NCI-H2196 treated with DMSO at 0.1 percent for 48 hours (cell line): ENCODE data around the gene WNT5A.

ENCODE experiments used
- DNase-seq: peaks from one replicate; lab custom pipeline; 2025; ENCODE audit not compliant: unreplicated experiment; lab: John Stamatoyannopoulos, UW

Gene WNT5A

DNA sequence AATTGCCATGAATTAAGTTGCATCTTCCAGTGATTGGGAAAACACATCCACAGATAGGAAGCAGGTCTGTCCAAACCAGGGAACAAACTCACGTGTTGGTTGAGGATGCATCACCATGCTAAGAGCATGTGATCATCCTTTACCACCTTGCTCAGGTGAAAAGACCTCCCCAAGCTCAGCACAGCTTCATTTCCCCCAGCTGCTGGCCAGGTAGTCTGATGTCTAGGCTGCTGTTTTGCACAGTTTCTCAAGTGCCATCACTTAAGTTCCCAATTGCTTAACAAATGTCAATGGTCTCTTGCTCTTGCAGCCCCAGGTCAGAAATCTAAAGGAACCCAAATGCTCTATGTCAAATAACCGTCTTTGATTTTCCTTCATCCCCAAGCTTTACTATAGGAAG is 34.2 kb downstream of the WNT5A start:
- no peak for DNase-seq

DNA sequence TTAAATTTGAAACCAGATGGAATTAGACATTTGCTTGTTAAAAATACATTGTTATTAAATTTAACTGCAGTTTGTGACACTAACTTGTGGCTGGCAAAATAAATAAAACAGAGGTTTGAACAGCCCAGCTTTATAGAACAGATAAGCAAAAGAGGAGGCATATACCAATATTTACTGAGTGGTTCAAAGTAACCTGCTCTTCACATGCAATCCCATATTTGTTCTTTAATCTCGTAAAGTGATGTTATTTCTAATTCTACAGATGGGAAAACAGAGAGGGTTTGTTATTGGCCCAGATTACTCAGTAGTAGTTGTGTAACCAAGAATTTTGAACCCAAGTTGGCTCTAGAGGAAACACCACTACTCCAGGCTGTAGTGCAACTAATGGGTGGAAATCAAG is 37.6 kb downstream of the WNT5A start:
- no peak for DNase-seq

- DNase-seq, result no peak
Observed at GRCh38 chr3:55446850-55447249, 40.3 kb downstream of the WNT5A start.

- no peak for DNase-seq
Observed at GRCh38 chr3:55445551-55445950, 41.6 kb downstream of the WNT5A start.

- no peak for DNase-seq
Observed at GRCh38 chr3:55443346-55443745, 43.8 kb downstream of the WNT5A start.

DNA sequence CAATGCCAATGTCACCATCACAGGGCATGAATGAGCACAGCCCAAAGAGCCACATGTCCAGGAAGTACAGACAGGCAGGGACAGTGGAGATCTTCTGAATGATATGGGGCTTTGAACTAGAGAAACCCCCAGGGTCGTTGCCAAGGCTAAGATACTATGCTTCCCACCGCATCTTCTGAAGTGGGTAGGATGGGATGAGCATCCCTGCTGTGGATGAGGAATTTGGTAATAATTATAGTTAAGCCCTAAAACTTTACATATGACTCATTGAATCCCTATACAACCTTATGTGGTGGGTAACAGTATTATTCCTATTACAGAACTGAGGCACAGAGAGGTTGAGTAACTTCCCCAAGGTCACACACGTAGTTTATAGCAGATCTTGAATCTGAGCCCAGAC is 44.2 kb downstream of the WNT5A start:
- no peak for DNase-seq

GRCh38 chr3:55441499-55441898 is 45.6 kb downstream of the WNT5A start:
- no peak for DNase-seq

GRCh38 chr3:55440104-55440708 is 46.9 kb downstream of the WNT5A start:
- no peak for DNase-seq

DNA sequence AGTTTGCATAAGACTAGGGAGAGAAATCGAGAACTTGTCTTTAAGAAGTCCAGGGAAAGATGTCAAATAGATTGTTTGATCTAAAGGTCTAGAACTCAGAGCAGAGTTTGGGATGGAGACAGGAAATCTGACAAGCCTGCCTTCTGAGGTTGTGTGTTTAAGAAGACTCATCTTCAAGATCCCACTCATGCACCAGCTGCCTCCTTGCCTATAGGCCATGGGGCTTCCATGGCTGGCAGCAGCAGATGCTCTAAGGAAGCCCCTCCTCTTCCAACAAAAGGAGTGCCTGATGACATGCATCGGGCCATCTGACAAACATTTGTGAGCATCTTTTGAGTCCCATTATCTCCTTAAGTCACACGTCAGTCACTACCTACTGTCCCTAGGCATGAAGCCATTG is 47.4 kb downstream of the WNT5A start:
- DNase-seq, result no peak

- DNase-seq, result no peak
Observed at GRCh38 chr3:55436644-55437043, 50.5 kb downstream of the WNT5A start.

- no peak for DNase-seq
Observed at GRCh38 chr3:55435491-55435890, 51.6 kb downstream of the WNT5A start.

GRCh38 chr3:55434789-55435188 is 52.3 kb downstream of the WNT5A start:
- DNase-seq, result no peak

DNA sequence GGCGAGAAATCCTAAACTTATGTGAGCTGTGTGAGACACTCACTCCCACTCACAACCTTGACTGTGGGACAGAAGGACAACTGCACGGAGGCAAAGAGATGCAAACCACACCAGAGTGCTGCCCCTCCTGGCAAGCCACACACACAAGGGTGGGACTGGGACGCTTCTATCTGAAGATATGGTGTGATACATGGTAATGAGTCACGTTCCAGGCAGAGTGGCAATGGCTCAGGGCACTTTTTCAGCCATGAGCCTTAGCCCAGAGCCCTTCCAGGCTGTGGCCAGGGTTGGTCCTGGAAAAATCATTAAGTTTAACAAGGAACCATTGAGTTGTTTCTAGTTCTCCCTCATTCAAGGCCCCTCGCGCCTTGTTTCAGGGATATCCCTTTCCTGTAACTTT is 56.1 kb downstream of the WNT5A start:
- DNase-seq, result no peak

GRCh38 chr3:55427739-55428138 is 59.4 kb downstream of the WNT5A start:
- no peak for DNase-seq

- DNase-seq, result no peak
Observed at GRCh38 chr3:55426486-55426885, 60.6 kb downstream of the WNT5A start.

GRCh38 chr3:55423782-55424181 is 63.3 kb downstream of the WNT5A start:
- no peak for DNase-seq

DNA sequence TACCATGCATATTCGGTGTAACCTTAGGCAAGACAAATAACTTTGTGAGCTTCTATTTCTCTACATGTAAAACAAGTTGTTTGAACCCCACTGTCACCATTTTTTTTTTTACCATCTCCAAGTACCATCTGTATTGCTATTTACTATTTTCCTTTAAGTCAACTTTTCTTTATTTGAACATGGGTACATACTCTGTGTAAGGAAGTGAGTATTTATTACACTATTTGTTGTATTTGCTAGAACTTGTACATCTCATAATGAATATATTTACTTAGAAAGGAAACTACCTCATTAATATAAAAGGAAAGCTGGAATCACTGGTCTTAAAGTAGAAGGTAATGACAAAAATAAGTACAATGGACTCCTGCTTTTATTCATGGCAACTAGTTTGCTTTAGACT is 69.9 kb downstream of the WNT5A start:
- DNase-seq, result no peak

- DNase-seq, result peak; percentile 14
Observed at GRCh38 chr3:55416331-55416821, 70.7 kb downstream of the WNT5A start.
